Measurements from ENCODE around the gene PSMB4.

- TF ChIP-seq POLR2A (IDR thresholded peaks at IDR 0.05): no peak
- no peak for TF ChIP-seq CTCF (IDR thresholded peaks at IDR 0.05 in 4 of 5, conservative IDR thresholded peaks at IDR 0.05 in 1 of 5)
Observed at GRCh38 chr1:151371370-151372057, 27.9 kb upstream of the PSMB4 start.

All from gastrocnemius medialis (tissue), 4 donors.